Measurements from ENCODE around the gene C17orf50. TPM values are rescaled to one million over a fixed set of nuclear protein-coding genes. Genes with fewer than 3 reads are reported as not detected.

The C17orf50 gene
- total and polyA plus RNA-seq, 2 of the 13 experiments (the other 11 are each of a cell fraction or from before 2014, with no cell fraction given): not detected

- TF ChIP-seq NKX3-1 (CRISPR knock-in tag; IDR thresholded peaks at IDR 0.05) (peak; percentile 64; the same call in 1 of the 2 replicates), ATF6 (CRISPR knock-in tag; conservative IDR thresholded peaks at IDR 0.05) (no peak), TOPORS (CRISPR knock-in tag; IDR thresholded peaks at IDR 0.05) (0 out of 2 replicates have a peak, but pooled peaks have one; percentile 16), ZNF691 (CRISPR knock-in tag; IDR thresholded peaks at IDR 0.05; ENCODE audit: borderline replicate concordance, low read depth) (peak; percentile 85; the same call in 1 of the 2 replicates), ZNF75D (CRISPR knock-in tag; IDR thresholded peaks at IDR 0.05; ENCODE audit: borderline replicate concordance) (no peak), ZNF792 (CRISPR knock-in tag; IDR thresholded peaks at IDR 0.05) (peak; percentile 61; the same call in 1 of the 2 replicates), MBD4 (IDR thresholded peaks at IDR 0.05; ENCODE audit: borderline replicate concordance, low read length) (no peak), SRF (IDR thresholded peaks at IDR 0.05; ENCODE audit: low read depth, low read length) (no peak), MAF1 (CRISPR knock-in tag; IDR thresholded peaks at IDR 0.05; ENCODE audit: borderline replicate concordance) (peak; percentile 22; the same call in 1 of the 2 replicates), ZNF501 (CRISPR knock-in tag; IDR thresholded peaks at IDR 0.05) (peak; percentile 40), HMG20B (CRISPR knock-in tag; conservative IDR thresholded peaks at IDR 0.05) (no peak; the same call in 1 of the 2 replicates), POLR2G (IDR thresholded peaks at IDR 0.05; ENCODE audit: low read depth, low read length) (no peak), ZNF530 (CRISPR knock-in tag; IDR thresholded peaks at IDR 0.05; ENCODE audit: low read depth) (no peak), RORA (CRISPR knock-in tag; IDR thresholded peaks at IDR 0.05) (no peak), ARNTL (CRISPR knock-in tag; IDR thresholded peaks at IDR 0.05) (0 out of 2 replicates have a peak, but pooled peaks have one; percentile 60), NR2C2 (CRISPR knock-in tag; IDR thresholded peaks at IDR 0.05; ENCODE audit: borderline replicate concordance) (no peak), ZNF205 (CRISPR knock-in tag; IDR thresholded peaks at IDR 0.05) (no peak), ZNF282 (IDR thresholded peaks at IDR 0.05; ENCODE audit: partially characterized antibody) (no peak), HNRNPH1 (optimal IDR thresholded peaks at IDR 0.05; ENCODE audit: low read depth, low read length) (no peak), ZNF160 (CRISPR knock-in tag; IDR thresholded peaks at IDR 0.05) (peak; percentile 54; the same call in 1 of the 2 replicates), CBFB (CRISPR knock-in tag; IDR thresholded peaks at IDR 0.05) (peak; percentile 71), HMGXB4 (CRISPR knock-in tag; IDR thresholded peaks at IDR 0.05; ENCODE audit: borderline replicate concordance in 1 of 2, low read depth in 1 of 2) (peak; percentile 88 to 98; a peak in 3 of 4 replicates), SIN3B (IDR thresholded peaks at IDR 0.05; ENCODE audit: low read length) (no peak), NFE2L1 (CRISPR knock-in tag; IDR thresholded peaks at IDR 0.05; ENCODE audit: borderline replicate concordance) (no peak), ZNF850 (CRISPR knock-in tag; conservative IDR thresholded peaks at IDR 0.05) (0 out of 2 replicates have a peak, but pooled peaks have one; percentile 50)
Observed at GRCh38 chr17:35764123-35764991, 3.7 kb downstream of the C17orf50 start (continued).
